Duodenal mucosa (tissue), 2 donors: Measurements from ENCODE around the gene SURF2.

Experiments used
- H3K27ac ChIP-seq: one replicate; pipeline ENCODE4 v1.7.0; 2013; ENCODE audit warnings: low read depth, low read length
- H3K27me3 ChIP-seq, 2 donors: one replicate each; pipeline ENCODE4 v1.7.0; 2013; ENCODE audit warnings: low read length in 2 of 2, control low read depth in 1 of 2; ENCODE audit not compliant: insufficient read depth in 2 of 2, control insufficient read depth in 1 of 2
- H3K36me3 ChIP-seq, 2 donors: one replicate each; pipeline ENCODE4 v1.7.0; 2013; ENCODE audit warnings: low read length in 2 of 2, control low read depth in 1 of 2; ENCODE audit not compliant: insufficient read depth in 2 of 2, control insufficient read depth in 1 of 2
- H3K4me1 ChIP-seq, 2 donors: one replicate each; pipeline ENCODE4 v1.7.0; 2013; ENCODE audit warnings: low read length in 2 of 2, control low read depth in 1 of 2; ENCODE audit not compliant: insufficient read depth in 2 of 2, control insufficient read depth in 1 of 2
- H3K4me3 ChIP-seq, 2 donors: one replicate each; pipeline ENCODE4 v1.7.0; 2013; ENCODE audit warnings: low read length in 2 of 2, low read depth in 1 of 2
- H3K9ac ChIP-seq, 2 donors: one replicate each; pipeline ENCODE4 v1.7.0; 2013; ENCODE audit warnings: low read length in 2 of 2, low read depth in 1 of 2
- H3K9me3 ChIP-seq, 2 donors: one replicate each; pipeline ENCODE4 v1.7.0; 2013; ENCODE audit warnings: low read length in 2 of 2, control low read depth in 1 of 2; ENCODE audit not compliant: control insufficient read depth in 1 of 2

SURF2 gene

DNA sequence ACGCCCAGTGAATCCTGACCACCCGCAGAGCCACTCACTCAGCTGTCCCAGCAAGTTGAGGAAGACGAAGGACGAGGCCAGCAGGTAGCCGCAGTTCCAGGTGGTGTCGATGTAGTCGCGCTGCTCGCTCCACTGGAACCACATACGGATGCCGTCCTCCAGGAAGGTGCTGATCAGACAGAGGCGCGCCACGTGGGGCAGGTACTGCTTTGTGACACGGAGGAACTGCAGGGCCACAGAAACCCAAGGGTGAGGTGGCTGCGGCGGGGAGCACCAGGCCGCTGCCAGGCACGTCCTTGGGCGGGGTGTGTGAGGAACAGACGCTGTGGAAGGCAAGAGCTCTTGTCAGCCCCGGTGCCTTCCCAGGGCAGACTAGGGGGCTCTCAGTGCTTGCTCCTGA lies 10.9 kb downstream of the SURF2 start:
- peak overlapping the region in 1 of 2 donors; percentile 34 for H3K9ac ChIP-seq
- peaks cover 61 to 79% of the 10 kb centered on the region in 2 donors for H3K36me3 ChIP-seq
- H3K4me1 ChIP-seq = peaks cover 67% of the 10 kb centered on the region in 2 donors
- no peak overlapping the region for H3K27ac ChIP-seq
- H3K9me3 ChIP-seq = no peaks in the 10 kb centered on the region
- H3K27me3 ChIP-seq = no peaks in the 10 kb centered on the region
- H3K4me3 ChIP-seq = no peak overlapping the region

DNA sequence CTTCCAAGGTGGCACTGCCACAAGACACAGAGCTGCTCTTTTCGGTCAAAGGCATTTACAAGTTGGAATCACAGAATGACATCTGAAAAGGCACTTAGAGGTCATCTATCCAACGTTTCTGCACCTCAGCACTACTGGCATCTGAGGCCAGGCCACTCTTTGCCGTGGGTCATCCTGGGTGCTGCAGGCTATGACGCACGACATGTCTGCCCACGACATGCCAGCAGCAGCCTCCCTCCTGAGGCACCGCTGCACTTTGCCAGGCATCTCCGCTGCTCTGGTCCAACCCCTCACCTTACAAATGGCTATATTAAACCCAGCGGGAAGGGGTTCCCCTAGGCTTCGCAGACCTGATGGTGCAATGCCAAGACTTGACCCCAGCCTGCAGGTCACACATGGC lies 11.4 kb downstream of the SURF2 start:
- Histone ChIP-seq H3K27ac (peak overlapping the region; percentile 60), H3K36me3 (peaks cover 61 to 79% of the 10 kb centered on the region in 2 donors), H3K27me3 (no peaks in the 10 kb centered on the region), H3K4me3 (peak overlapping the region; percentile 45 to 50), H3K4me1 (peaks cover 67 to 68% of the 10 kb centered on the region in 2 donors), H3K9ac (peak overlapping the region; percentile 28 to 34), H3K9me3 (no peaks in the 10 kb centered on the region)

DNA sequence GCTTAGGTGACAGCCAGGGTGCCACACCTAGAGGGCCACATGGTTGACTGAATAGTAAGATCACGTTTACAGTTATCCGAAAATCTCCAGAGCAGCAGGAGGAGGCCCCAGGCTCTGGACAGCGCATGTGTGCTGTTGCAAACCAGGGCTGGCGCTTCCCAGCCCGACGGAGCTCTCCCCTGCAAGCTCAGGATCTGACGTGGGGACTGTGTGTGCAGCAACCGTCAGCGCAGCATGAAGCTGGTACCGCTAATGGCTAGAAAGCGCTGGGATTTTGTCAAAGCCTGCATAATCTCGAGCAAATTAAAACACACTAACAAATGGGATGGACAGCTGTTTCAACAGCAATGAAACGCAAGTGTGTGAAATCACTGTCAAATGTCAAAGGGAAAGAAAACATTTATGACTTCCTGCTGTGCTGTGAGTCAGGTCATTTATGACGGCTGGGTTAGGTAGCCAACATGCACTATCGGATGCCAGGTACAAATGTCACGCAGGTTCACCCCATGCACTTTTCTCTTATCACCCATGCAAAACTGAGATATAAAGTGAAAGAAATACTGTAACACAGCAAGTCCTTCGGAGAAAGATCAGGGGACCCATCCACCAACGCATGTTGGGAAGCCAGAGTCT lies 12.0 kb downstream of the SURF2 start:
- H3K27ac ChIP-seq = peak overlapping the region; percentile 60
- peaks cover 56 to 79% of the 10 kb centered on the region in 2 donors for H3K36me3 ChIP-seq
- H3K4me3 ChIP-seq = peak overlapping the region; percentile 45 to 51
- H3K27me3 ChIP-seq = no peaks in the 10 kb centered on the region
- H3K9me3 ChIP-seq = no peaks in the 10 kb centered on the region
- peak overlapping the region; percentile 28 to 34 for H3K9ac ChIP-seq
- peaks cover 67% of the 10 kb centered on the region in 2 donors for H3K4me1 ChIP-seq

DNA sequence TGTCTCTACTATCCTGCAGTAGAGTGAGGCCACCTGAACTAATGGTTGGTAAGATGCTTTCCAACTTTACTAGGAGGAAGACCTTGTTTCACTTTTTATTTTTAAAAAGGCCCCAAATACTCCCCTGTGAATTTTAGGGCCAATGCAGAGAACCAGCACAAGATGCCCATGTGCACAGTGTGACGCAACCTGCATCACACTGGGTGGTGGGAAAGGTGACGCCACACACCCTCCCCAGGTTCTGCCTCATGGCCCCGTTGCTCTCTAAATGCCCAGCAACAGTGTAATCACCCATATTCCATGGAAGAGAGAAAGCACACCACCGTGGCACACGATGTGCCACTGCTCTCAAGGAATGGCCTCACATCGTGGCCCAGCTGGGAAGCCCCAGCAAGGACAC lies 13.1 kb downstream of the SURF2 start:
- H3K4me1 ChIP-seq = peaks cover 70 to 76% of the 10 kb centered on the region in 2 donors
- H3K27me3 ChIP-seq = no peaks in the 10 kb centered on the region
- peak overlapping the region; percentile 10 to 34 for H3K9ac ChIP-seq
- peaks cover 47 to 70% of the 10 kb centered on the region in 2 donors for H3K36me3 ChIP-seq
- peak overlapping the region; percentile 63 for H3K27ac ChIP-seq
- peak overlapping the region; percentile 16 to 51 for H3K4me3 ChIP-seq
- no peaks in the 10 kb centered on the region for H3K9me3 ChIP-seq

DNA sequence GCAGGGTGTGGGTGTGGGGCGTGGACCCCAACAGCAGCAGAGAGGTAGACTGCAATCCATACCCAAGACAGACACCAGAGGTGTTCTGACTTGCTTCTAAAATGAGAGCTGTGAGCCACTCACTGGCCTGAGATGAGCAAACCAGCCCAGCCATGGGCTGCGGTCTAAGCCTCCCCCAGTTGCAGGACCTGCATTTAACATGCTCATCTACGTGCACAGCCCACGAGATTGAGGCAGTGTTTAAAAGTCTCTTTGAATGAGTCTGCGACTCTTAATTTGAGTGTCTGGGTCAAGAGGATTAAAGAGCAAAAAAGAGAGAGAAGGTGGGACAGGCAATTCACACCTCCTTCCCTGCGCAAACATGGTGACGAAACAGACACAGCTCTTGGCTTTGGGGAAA lies 13.6 kb downstream of the SURF2 start:
- H3K4me3 ChIP-seq = peak overlapping the region in 1 of 2 donors; percentile 51
- peaks cover 44 to 67% of the 10 kb centered on the region in 2 donors for H3K36me3 ChIP-seq
- no peaks in the 10 kb centered on the region for H3K27me3 ChIP-seq
- no peaks in the 10 kb centered on the region for H3K9me3 ChIP-seq
- H3K9ac ChIP-seq = peak overlapping the region; percentile 26 to 34
- peaks cover 70 to 81% of the 10 kb centered on the region in 2 donors for H3K4me1 ChIP-seq
- H3K27ac ChIP-seq = peak overlapping the region; percentile 63

DNA sequence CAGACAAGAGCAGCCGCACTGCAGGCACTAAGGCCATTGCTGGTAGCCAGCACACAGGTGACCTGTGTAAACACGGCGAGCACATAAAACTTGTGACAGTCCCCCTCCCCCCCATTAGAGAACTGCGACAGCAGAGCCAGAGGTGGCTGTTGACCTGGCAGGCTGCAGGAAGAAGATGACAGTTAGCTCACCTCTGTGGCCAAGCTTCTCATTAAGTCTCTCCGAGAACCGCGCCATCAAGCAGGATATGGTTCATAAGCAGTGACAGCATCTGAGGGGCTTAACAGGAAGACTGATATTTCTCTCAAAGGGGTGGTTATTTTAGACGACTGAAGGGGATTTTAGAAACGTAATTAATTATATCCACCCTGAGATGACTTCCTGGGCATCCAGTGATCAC lies 14.3 kb downstream of the SURF2 start:
- Histone ChIP-seq H3K9me3 (no peaks in the 10 kb centered on the region), H3K36me3 (peaks cover 37 to 60% of the 10 kb centered on the region in 2 donors), H3K4me1 (peaks cover 70 to 79% of the 10 kb centered on the region in 2 donors), H3K9ac (peak overlapping the region; percentile 26 to 34), H3K4me3 (peak overlapping the region; percentile 40 to 51), H3K27ac (peak overlapping the region; percentile 26), H3K27me3 (no peaks in the 10 kb centered on the region)

DNA sequence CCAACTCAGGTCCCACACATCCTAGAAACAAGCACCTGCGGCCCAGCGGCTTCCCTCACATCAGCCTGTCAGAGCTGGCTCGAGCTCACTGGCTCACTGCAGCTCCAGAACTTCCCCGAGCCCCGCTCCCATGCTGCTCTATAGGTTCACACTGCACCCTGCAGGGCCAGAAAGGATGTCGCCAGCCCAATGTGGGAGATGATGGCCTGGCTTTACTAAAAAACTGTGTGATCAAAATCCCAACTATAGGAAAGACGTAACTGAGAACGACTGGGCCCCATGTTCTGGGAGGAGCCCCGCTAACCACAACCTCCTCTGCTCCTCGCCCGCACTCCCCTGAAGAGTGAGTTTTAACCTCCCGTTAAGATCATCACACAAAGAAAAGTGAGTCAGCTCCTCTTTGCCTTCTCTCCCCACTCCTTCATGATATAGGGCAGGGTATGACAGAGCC lies 14.9 kb downstream of the SURF2 start:
- H3K4me1 ChIP-seq = peaks cover 70 to 79% of the 10 kb centered on the region in 2 donors
- no peaks in the 10 kb centered on the region for H3K9me3 ChIP-seq
- H3K9ac ChIP-seq = peak overlapping the region; percentile 8 to 34
- H3K27ac ChIP-seq = peak overlapping the region; percentile 59
- H3K36me3 ChIP-seq = peaks cover 32 to 54% of the 10 kb centered on the region in 2 donors
- peak overlapping the region; percentile 40 to 45 for H3K4me3 ChIP-seq
- no peaks in the 10 kb centered on the region for H3K27me3 ChIP-seq

DNA sequence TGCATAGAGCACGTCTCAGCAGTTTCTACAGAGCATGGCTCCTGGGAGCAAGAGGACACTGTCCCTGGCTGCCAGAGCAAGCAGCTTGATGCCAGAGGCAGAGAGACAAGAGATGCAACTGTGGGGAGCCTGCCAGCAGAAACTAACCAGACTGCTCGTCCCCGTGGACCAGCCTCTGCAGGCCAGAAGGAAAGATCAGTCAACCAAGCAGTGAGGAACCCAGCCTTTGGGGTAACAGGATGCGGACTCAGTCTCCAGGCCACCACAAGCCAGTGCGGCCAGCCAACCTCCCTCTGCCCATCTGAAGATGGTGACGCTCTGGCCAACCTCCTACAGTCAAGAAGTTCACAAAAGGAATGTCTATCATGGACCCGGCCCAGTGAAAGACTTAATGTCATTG lies 15.8 kb downstream of the SURF2 start:
- Histone ChIP-seq H3K36me3 (peaks cover 24 to 46% of the 10 kb centered on the region in 2 donors), H3K27me3 (no peaks in the 10 kb centered on the region), H3K27ac (no peak overlapping the region), H3K4me1 (peaks cover 65 to 81% of the 10 kb centered on the region in 2 donors), H3K4me3 (peak overlapping the region; percentile 28 to 45), H3K9me3 (no peaks in the 10 kb centered on the region), H3K9ac (peak overlapping the region; percentile 34 to 35)

DNA sequence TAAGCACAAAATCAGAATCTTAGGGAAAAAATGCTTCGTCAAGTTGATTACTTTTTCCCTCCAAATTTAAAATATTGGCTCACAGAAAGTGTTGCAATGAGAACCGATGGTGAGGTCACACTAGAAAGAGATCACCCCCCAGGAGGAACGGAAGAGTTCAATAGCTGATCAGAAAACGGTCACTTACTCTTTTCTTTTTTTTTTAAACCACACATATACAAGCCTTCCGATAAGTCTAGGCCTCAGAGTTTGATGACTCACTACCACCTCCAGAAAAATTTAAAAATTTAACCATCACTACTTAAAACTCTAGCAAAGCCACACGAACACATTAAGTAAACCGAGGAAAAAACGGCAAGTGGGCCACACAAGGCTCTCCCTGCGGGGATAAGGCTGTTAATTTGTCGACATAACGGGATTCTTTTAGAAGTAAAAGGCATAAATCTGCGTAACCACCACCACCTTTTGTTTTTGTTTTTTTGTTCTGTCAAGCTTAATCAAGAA lies 18.3 kb downstream of the SURF2 start:
- no peaks in the 10 kb centered on the region for H3K27me3 ChIP-seq
- H3K4me1 ChIP-seq = peaks cover 40 to 58% of the 10 kb centered on the region in 2 donors
- peak overlapping the region; percentile 55 to 95 for H3K9ac ChIP-seq
- H3K36me3 ChIP-seq = peaks cover 21 to 33% of the 10 kb centered on the region in 2 donors
- no peaks in the 10 kb centered on the region for H3K9me3 ChIP-seq
- H3K27ac ChIP-seq = peak overlapping the region; percentile 88
- H3K4me3 ChIP-seq = peak overlapping the region; percentile 87 to 97

DNA sequence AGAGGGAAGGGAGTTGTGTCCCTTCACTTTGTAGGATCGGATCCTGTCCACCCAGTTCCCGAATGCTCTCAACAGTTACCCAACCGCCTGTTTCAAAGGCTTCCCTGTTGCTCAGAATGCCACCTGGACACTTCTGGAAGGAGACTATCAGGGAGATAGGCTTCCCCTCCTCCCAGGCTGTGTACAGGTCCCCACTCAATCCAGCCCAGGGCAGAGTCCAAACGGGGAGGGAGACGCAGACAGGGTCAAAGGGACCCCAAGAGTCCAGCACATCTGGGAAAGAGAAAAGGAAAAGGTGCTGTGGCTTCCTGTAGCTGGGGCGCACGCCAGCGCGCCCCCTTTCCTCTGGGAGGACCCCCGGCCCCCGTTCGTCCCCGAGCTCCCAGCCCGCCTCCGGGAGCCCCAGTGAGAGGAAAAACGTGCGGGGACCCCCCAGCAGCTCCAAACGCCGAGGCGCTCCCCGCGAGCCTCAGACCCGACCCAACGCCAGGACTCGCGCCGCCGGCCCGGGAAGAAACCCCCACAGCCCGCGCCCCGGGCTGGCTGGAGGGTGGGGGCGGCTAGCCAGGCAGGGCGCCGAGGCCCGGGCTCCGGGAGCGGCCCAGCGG lies 18.9 kb downstream of the SURF2 start:
- H3K4me1 ChIP-seq = peaks cover 34 to 52% of the 10 kb centered on the region in 2 donors
- peak overlapping the region; percentile 88 for H3K27ac ChIP-seq
- H3K36me3 ChIP-seq = peaks cover 16 to 27% of the 10 kb centered on the region in 2 donors
- H3K4me3 ChIP-seq = peak overlapping the region; percentile 87 to 97
- H3K9ac ChIP-seq = peak overlapping the region; percentile 55 to 95
- H3K27me3 ChIP-seq = no peaks in the 10 kb centered on the region
- no peaks in the 10 kb centered on the region for H3K9me3 ChIP-seq
